Ovary (tissue), 3 donors: Measurements from ENCODE around the gene IQCM.

Experiments used
- CTCF ChIP-seq, 3 donors: fragments of 450-650 bp in 2 of 3; fragments of 200-600 bp in 1 of 3; IDR thresholded peaks; one replicate each; pipeline versions ENCODE4 v1.5.1 to v1.8.0; 2016 to 2022; ENCODE audit warnings: antibody characterized with exemption in 3 of 3, mild to moderate bottlenecking in 1 of 3
- EP300 ChIP-seq: sonication (generic); formaldehyde crosslinking; IDR thresholded peaks from one replicate; pipeline ENCODE4 v1.6.1; 2017; ENCODE audit warnings: antibody characterized with exemption
- POLR2A ChIP-seq: fragments of 450-650 bp; IDR thresholded peaks from one replicate; pipeline ENCODE4 v1.6.1; 2017; ENCODE audit warnings: antibody characterized with exemption, mild to moderate bottlenecking, moderate library complexity
- donor health status: DM: no; HTN: no; CAD: no.

GRCh38 chr4:149534779-149535178 is 280.9 kb downstream of the IQCM start:
- no peak for TF ChIP-seq CTCF (IDR thresholded peaks at IDR 0.05)
- TF ChIP-seq EP300: no peak
- TF ChIP-seq POLR2A: no peak
